22Rv1 (cell line): Measurements from ENCODE around the gene MLLT3.

ENCODE experiments used
- CTCF ChIP-seq: fragments of 450-650 bp; IDR thresholded peaks from 2 replicates; pipeline ENCODE4 v1.5.1; 2017; ENCODE audit warnings: mild to moderate bottlenecking
- ZFX ChIP-seq: fragments of 450-650 bp; IDR thresholded peaks from 2 replicates; pipeline ENCODE4 v1.6.1; 2017; ENCODE audit warnings: antibody characterized with exemption, borderline replicate concordance

GRCh38 chr9:20511686-20512085 is 110.6 kb downstream of the MLLT3 start:
- TF ChIP-seq CTCF: no peak
- no peak for TF ChIP-seq ZFX
